SKM-1 (cell line): ENCODE data around the gene OR6K2.
"Not testable (repeated sequence)": the region's sequence is repeated elsewhere in the genome, so short reads cannot be mapped to it uniquely, and the experiment has no call there.

Experiments used
- DNase-seq: peaks from one replicate; lab custom pipeline; 2025; ENCODE audit not compliant: unreplicated experiment; lab: John Stamatoyannopoulos, UW

Gene OR6K2

DNA sequence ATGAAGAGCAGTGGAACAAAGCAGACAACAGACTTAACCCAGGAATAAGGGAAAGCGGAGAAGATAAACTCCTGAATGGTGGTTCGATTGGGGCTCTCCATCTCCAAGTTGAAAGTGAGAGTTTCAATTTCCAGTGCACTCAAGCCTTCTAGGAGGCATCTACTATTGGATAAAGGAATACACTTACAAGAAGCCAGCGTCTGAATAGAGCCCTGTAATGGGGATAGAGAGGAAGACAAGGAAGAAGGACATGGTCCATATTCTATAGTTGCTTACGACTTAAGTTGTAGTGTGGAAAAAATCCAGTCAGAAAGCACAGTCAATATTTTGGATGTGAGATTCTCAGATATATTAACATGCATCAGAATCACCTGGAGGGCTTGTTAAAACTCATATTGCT is at the start of gene OR6K2:
Gene OR6K2, minus strand, starts transcription at position 101 of the 400 bp plus-strand sequence. Its CDS starts 0 bp downstream, at position 101.
- DNase-seq, result no peak

DNA sequence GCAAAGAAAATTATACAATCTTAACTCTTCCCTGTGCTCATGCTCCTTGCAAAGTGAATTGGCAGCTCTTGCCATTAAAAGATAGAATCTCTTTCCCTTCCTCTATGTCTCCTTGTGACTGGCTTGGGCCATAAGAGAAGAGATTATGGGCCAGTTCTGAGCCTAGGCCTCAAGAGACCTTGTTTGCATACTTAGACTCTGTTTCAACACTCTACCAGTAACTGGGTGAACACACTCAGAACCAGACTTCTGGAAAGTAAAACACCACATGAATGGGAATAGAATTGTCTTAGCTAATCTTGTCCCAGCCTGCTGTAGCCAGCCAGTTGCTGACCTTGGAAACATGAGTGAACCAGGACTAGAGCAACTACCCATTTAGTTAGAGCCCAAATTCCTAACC is 35.4 kb upstream of the OR6K2 start:
- no peak for DNase-seq

DNA sequence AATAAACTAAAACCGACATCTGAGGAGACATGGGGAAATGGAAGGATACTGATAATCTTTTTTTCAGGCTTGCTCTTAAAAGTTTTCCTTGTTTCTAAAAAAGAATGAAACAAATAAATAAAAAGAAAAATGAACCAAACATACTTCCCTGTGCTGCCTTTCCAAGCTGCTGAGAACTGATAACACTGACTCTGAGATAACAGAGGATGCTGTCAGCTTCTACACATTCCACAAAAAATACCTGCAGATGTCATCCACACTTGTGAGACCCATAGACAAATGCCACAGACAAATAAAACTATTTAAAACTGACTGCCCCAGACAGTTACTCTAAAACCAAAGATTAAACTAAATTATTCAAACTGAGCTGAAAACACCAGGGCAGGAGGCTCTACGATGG is 32.1 kb upstream of the OR6K2 start:
- no peak for DNase-seq

DNA sequence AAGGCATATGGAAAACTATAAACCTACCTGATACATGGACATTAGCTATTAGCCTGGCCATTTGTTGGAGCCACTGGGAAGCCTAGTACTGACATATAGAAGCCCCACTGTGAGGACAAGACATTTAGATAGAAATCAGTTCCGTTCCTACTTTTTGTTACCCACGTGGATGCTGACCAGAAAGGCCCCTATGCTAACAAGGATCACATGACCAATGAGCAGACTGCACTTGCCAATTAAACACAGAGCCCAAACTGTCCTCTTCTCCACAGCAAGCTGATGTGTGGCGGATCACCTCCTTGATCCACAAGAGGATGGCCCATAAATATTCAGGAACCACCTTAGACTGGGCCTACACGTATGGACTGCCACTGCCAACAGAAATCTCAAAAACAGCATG is 31.3 kb upstream of the OR6K2 start:
- DNase-seq, result no peak

- DNase-seq, result no peak
Observed at GRCh38 chr1:158730453-158730852, 30.0 kb upstream of the OR6K2 start.

DNA sequence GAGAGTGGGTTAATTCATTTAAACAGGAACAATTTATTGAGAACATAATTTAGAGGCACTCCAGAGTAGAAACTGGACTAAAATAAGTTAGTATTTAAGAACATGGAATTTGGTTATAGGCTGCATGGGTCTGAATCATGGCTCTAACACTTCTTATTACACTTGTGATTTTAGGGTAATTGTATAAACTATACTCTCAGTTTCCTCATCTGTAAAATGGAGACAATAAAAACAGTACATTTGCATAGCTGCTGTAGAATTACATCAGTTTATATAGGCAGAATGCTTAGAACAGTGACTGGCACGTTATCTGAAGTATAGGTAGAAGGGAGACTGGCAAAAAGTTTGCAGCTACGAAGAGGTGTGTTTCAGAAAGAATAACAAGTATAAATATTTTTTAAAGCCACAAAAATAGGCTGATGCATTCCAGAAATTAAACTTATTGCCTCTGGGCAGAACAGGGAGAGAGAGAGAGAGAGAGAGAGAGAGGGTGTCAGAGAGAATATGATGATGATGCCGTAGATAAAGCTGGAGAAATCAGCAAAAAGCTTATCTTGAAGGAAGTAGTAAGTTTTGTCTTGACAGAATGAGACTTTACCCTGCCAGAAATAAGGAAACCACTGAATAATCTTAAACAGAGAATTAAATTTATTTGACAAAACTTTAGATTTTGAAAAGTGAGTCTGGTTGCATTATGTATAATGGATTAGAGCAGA is 28.2 kb upstream of the OR6K2 start:
- DNase-seq, result no peak

DNA sequence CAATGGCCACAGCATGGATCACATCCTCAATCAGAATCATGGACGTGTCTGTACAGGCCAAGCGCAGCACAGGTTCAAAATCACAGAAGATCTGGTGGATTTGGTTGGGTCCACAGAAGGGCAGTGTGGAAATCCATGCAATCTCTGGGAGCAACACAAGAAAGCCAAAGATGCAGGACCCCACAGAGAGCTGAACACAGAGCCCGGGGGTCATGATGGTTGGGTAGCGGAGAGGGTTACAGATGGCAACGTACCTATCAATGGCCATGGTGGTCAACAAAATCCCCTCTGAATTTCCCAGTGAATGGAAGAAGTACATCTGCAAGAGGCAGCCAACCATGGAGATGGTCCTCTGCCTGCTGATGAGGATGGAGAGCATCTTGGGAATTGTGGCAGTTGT is 24.0 kb upstream of the OR6K2 start:
- DNase-seq, result no peak

DNA sequence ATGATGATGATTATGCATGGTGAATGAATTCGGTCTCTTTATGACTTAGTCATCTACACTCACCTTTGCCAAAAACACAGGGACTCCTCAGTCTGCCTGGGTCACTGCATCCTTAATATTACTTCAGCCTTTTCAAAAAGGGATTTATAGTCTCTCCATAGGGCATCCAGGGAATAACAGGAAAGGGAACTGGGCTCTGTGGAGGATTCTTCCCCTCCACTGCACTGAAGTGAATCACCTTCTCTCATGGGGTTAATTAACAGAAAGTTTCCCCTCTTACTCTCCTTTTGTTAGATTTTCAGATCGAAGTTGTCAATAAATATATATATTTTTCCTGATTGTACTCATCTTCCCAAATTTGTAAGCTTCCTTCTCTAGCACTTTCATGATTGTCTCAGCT is 20.2 kb upstream of the OR6K2 start, which contains the start of gene OR6K3:
Gene OR6K3, minus strand, starts transcription at position 101 of the 400 bp plus-strand sequence. CDS start 2,605 bp downstream, outside the sequence.
- no peak for DNase-seq

GRCh38 chr1:158719664-158720063 is 19.2 kb upstream of the OR6K2 start:
- no peak for DNase-seq

- no peak for DNase-seq
Observed at GRCh38 chr1:158717344-158717743, 16.9 kb upstream of the OR6K2 start.

- no peak for DNase-seq
Observed at GRCh38 chr1:158716335-158716734, 15.9 kb upstream of the OR6K2 start.

DNA sequence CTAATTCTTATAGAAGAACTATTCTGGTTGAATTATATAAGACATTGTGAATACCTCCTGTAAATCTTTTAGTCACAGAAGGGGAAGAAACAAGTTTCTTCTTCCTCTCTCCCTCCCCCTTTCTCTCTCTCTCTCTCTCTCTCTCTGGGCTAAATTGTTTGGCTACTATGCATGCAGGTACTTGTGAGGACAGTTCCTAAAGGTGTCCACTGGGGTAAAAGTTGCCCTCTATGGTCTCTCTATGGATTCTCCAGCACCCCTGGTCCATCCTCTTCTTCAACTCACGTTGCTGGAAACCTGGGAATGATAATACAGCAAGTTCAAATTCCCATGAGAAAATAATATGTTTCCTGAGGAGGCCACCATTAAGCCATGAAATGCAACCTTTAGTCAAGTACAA is 14.3 kb upstream of the OR6K2 start:
- no peak for DNase-seq

DNA sequence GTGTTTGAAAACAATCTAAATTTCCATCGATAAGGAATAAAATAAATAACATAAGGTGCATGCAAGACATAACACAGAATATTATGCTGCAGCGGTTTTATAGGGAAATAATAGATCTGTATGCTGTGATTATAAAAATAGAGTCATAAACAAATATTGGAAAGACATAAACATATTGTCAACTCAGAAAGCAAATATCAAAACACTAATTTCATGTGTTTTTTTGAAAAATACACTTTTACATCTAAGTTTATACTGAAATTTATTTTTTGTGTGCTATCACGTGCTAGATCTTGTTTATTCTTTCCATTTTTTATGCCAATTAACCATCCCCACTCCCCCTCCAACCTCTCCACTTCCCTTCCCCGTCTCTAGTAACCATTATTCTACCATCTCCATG is 10.6 kb upstream of the OR6K2 start:
- DNase-seq, result no peak

DNA sequence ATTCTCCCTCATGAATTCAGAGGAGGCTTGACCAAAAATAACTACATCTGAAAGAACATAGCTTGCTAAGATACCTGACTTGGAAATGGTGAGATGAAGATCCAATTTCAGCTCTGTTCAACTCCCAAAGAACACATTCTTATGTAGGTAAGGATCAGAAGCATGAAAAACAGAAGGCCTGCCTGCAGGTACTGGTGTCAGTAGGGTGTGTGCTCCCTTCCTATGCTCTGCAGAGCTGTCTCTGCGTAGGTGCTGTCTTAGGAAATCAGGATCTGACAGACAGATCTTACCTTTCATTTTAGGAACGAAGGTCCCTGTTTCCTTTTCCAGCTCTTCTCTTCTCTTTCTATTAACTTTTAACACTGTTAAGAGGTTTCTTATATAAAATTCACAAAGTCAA is 5.6 kb upstream of the OR6K2 start:
- no peak for DNase-seq

- no peak for DNase-seq
Observed at GRCh38 chr1:158694596-158694995, 5.9 kb downstream of the OR6K2 start.

DNA sequence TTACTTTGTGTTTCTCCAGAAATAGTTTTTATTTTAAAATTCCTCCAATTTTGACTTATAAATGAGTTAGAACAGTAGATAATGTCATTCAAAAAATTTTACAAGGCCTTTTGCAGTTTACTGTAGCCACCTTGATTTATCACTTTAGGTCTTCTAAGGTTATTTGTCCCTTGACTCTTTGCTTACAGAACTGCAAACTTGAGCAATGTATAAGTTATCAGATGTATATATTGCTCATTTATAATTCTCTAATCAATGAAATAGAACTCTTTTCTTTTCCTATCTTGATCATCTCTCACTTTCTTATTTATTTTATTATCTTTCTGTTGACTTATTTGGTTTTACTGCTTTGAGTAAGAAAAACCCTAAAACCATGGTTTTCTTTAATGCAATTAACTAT is 8.1 kb downstream of the OR6K2 start:
- DNase-seq, result no peak

DNA sequence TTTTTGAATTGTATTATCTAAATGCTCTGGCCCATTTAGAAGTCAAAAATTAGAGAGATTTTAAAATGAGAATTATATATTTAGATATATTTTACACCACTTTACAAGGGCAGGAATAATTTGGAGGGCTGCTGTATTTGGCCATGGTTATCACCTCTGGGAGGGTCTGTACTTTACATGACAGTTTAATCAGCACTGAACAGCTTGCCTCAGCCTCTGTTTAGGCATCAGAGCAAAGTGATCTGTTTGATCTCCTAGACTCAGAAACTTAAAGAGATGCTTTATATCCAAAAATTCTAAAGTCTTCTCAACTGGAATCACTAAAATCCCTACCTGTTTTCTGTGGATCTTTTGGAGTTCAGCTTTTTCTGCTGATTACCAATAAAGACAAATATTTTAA is 8.5 kb downstream of the OR6K2 start:
- no peak for DNase-seq

- DNase-seq, result not testable (repeated sequence)
Observed at GRCh38 chr1:158691149-158691548, 9.3 kb downstream of the OR6K2 start.

DNA sequence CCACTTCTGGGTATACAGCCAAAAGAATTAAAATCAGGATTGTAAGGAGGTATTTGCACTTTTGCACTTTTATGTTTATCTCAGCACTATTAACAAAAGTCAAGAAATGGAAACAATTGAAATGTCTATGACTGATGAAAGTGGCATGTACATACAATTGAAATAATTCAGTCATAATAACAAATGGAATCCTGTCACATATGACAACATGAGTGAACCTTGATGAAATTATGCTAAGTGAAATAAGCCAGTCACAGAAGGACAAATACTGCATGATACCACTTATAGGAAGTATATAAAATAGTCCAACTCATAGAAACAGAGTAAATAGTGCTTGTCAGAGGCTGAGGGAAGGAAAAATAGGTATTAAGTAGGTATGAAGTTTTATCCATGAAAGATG is 10.6 kb downstream of the OR6K2 start:
- no peak for DNase-seq

GRCh38 chr1:158689110-158689509 is 11.3 kb downstream of the OR6K2 start:
- no peak for DNase-seq

- DNase-seq, result not testable (repeated sequence)
Observed at GRCh38 chr1:158688343-158688742, 12.1 kb downstream of the OR6K2 start.

GRCh38 chr1:158687037-158687436 is 13.4 kb downstream of the OR6K2 start:
- DNase-seq, result no peak
